A549 (cell line): Measurements from ENCODE around the gene COL13A1.

Experiments used
- CTCF ChIP-seq: fragments of >200 bp; sonication (Bioruptor Twin); formaldehyde crosslinking; IDR thresholded peaks from 3 replicates; pipeline ENCODE4 v1.5.1; 2016
- FOSL2 ChIP-seq, 2 experiments: fragments of 450-650 bp in 1 of 2; fragments of >200 bp in 1 of 2; sonication (Bioruptor Twin) in 1 of 2; formaldehyde crosslinking; IDR thresholded peaks; 2 replicates each; pipeline versions ENCODE4 v1.5.0 to v1.6.1; 2016 to 2020; ENCODE audit warnings: mild to moderate bottlenecking in 1 of 2, moderate library complexity in 1 of 2

DNA sequence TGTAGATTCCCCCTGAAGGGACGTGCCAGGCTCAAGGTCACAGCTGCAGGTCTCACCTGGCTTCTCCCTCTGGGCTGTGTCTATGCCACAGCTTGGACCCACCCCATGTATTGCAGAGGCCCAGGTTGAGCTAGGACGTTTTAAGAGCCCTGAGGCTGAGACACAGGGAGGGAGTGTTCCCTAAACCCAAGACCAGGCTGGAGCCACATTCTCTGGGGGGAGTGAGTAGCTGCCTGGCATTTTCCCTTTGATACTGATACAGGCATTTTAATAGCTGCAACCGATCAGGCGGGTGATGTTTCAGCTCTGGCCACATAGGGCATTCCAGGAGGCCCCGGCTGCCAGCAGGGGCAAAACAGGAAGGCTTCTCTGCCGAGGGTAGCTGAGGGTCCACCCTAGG, 13.4 kb downstream of the COL13A1 start:
- no peak for TF ChIP-seq CTCF
- TF ChIP-seq FOSL2 (IDR thresholded peaks at IDR 0.05): no peak
- TF ChIP-seq FOSL2 (CRISPR knock-in tag; IDR thresholded peaks at IDR 0.05): no peak
